ENCODE results near the gene SEPTIN1.

The SEPTIN1 gene

DNA sequence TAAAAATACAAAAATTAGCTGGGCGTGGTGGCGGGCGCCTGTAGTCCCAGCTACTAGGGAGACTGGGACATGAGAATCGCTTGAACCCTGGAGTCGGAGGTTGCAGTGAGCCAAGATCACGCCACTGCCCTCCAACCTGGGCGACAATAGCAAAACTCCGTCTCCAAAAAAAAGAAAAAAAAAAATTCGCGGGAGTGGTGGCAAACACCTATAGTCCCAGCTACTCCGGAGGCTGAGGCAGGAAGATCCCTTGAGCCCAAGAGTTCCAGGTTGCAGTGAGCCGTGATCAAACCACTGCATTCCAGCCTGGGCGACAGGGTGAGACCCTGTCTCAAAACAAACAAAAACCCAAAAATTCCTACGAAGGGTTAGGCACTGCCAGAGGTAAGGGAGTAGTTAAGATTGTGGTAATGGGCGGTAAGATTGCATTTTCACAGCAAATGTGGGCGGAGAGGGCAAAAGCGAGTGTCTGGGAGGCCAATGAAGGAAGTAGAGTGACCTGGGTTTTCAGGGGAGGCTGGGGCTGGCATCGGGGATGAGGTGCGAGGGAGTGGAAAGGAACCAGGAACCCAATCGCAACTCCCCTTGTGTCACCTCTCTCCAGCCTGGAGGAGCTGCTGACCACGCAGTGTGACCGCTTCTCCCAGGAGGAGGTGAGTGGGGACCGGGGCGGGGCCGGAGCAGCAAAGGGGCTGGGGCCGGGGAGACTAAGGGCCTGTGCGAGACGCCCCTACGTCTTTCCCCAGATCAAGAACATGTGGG is 5.1 kb downstream of the SEPTIN1 start:
- no peak for DNase-seq (ENCODE audit: low spot score)

- DNase-seq (ENCODE audit: low spot score) = no peak
Measured at GRCh38 chr16:30376461-30376902, 5.9 kb downstream of the SEPTIN1 start.

- DNase-seq (ENCODE audit: low spot score) = no peak
Measured at GRCh38 chr16:30375864-30376263, 6.5 kb downstream of the SEPTIN1 start.

- no peak for DNase-seq (ENCODE audit: low spot score)
Measured at GRCh38 chr16:30374538-30374937, 7.8 kb downstream of the SEPTIN1 start, which contains the start of gene MYL11. MYL11 (plus strand) TSS chr16:30374802; CDS start chr16:30374858, 56 bp downstream.

- no peak for DNase-seq (ENCODE audit: low spot score)
Measured at GRCh38 chr16:30372725-30373124, 9.6 kb downstream of the SEPTIN1 start.

GRCh38 chr16:30372038-30372712 is 10.2 kb downstream of the SEPTIN1 start:
- peak; percentile 67 for DNase-seq (ENCODE audit: low spot score)

DNA sequence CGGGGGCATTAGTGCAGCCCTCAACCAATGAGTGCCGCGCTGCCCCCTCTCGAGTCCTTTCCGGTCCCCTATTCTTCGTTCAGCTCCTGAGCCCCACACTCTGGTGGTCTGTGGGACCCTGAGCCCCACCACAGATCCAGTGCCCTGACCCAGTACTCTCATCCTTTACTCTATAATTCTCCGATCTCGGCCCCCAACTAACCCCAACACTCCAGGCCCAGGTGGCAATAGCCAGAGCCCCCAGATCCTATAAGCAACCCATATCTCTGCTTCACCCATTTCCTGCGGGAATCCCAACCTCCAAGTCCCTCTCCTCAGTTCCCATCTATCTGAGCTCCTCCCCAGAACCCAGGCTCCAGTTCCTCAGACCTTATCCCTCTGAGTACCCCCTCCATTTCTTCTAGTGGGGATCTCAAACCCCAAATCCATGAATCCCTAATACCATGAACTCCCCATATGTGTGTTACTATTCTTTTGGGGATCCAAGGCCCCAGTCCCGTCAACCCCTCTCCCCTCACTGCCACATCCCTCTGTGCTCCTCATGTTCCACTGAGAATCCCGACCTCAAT is 11.0 kb downstream of the SEPTIN1 start:
- no peak for DNase-seq (ENCODE audit: low spot score)

- peak; percentile 99 for DNase-seq (ENCODE audit: low spot score)
Measured at GRCh38 chr16:30370456-30371247, 11.7 kb downstream of the SEPTIN1 start, which contains the start of gene TBC1D10B. TBC1D10B (minus strand) TSS chr16:30370494; CDS start chr16:30370183, 311 bp downstream.

DNA sequence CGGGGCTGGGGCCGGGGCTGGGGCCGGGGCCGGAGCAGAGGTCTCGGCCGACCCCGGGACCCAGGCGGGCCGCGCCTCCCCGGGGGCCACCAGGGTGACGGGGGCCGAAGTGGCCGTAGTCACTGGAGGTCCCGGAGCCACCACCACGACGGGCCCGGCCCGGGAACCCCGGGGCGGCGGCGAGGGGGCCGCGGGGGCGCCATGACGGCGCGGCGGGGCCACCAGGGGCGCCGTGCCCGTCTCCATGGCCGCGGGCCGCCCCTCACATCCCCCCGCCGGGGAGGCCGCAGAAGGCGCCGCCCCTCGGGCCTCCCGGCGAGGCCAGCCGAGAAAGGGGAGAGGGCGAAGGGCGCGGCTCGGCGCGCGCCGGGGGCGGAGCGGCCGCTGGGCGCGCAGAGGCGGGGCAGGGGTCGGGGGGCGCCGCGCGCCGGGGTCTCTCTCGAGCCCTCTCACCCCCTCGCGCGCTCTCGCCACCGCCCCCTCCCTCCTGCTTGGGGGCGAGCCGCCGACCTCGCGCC is 12.4 kb downstream of the SEPTIN1 start:
- no peak for DNase-seq (ENCODE audit: low spot score)

GRCh38 chr16:30369091-30369937 is 13.0 kb downstream of the SEPTIN1 start:
- peak; percentile 46 for DNase-seq (ENCODE audit: low spot score)

GRCh38 chr16:30368792-30369090 is 13.6 kb downstream of the SEPTIN1 start:
- DNase-seq (ENCODE audit: low spot score) = no peak

DNA sequence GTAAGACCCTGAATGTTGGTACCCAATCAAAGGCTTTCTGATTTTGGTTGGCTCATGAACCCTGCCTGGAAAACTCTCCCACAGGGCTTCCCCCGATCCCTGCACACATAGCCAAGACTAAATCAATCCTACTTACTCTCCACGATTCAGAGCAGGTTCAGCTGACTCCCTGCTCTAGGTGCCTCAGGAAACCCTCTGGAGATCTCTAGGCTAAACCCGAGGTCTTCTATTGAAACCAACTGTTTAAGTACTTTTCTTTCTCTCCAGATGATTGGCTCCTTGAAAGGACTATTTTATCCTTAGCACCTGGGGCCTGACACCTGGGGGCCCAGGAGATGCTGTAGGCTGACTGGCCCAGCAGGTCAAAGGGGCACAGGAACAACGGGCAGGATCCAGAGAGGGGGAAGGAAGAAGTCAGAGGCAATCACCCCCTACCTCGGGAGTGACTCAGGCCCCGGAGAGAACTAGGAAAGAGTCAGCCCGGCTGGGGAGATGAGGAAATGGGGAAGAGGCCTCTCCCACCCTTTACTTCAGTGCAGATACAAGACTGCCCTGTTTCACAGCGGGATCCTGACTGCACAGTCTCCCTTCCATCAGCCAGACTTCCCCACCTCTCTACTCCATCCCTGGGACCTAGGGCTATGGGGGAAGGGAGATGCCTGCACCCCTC is 14.1 kb downstream of the SEPTIN1 start:
- DNase-seq (ENCODE audit: low spot score) = no peak

DNA sequence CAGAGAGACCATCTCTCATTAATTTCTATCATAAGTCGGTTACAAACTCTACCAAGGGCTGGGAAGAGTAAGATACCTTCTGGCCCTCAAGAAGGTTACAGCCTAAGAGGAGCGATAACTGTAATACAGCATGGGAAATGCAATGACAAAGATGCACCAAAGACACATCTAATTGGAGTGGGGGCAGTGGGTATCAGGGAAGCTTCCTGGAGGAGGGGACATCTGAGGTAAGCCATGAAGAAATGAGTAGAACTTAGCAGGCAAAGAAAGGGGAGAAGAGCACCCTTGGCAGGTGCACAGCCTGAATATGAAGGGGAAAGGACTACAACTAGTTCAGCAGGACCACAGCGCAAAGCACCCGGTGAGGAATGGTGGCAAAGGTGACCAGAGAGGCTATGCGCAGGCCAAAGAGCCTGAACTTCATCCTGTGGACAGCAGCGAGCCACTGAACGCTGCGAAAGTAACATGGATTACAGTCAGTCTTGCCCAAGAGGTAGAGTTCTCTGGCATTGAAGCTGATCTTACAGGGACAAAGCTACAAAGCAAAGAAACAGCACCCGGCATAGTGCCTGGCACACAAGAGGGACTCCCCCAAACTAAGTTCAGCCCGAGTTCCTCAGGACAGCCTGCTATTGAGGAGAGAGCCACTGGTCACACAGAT is 14.9 kb downstream of the SEPTIN1 start:
- DNase-seq (ENCODE audit: low spot score) = no peak

GRCh38 chr16:30366511-30366910 is 15.8 kb downstream of the SEPTIN1 start:
- no peak for DNase-seq (ENCODE audit: low spot score)

- no peak for DNase-seq (ENCODE audit: low spot score)
Measured at GRCh38 chr16:30365200-30365599, 17.2 kb downstream of the SEPTIN1 start.

GRCh38 chr16:30361180-30361579 is 21.2 kb downstream of the SEPTIN1 start:
- no peak for DNase-seq (ENCODE audit: low spot score)

DNA sequence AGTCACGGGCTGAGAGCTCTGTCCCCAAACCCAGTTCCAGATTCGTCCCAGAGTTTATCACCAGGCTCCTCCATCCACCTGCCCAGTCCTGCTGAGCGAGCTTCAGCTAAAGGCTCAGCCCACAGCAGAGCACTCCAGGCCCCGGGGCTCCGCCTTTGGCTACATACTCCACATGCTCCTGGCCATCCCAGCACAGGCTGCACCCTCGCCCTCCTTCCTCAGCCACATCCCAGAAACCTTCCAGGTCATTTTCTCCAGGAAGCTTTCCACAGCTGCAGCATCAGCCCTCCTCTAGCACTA is 22.5 kb downstream of the SEPTIN1 start:
- DNase-seq (ENCODE audit: low spot score) = no peak

- DNase-seq (ENCODE audit: low spot score) = no peak
Measured at GRCh38 chr16:30358990-30359870, 23.1 kb downstream of the SEPTIN1 start.

DNA sequence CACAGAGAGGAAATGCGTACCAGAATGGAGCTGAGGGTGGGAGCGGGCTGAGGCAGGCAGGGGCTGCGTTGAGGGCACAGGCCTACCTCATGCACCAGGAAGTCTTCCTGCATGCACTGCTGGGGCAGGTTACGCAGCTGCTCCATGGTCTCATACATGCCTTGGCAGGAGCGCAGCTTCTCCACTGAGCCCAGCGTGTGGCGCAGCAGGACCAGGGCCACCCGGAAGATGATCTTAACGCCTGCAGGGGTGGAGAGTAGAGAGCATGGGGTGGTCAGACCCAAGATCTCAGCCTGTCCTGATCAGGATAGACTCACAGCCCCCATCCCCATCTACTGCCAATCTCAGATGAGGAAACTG is 23.8 kb downstream of the SEPTIN1 start:
- DNase-seq (ENCODE audit: low spot score) = no peak
